Tibial nerve (tissue), 4 donors: Measurements from ENCODE around the gene TAAR6.

ENCODE experiments used
- EP300 ChIP-seq, 2 donors: sonication (generic); formaldehyde crosslinking; IDR thresholded peaks; one replicate each; pipeline ENCODE4 v1.6.1; 2017; ENCODE audit warnings: antibody characterized with exemption in 2 of 2, mild to moderate bottlenecking in 1 of 2
- POLR2A ChIP-seq, 2 donors: fragments of 450-650 bp; IDR thresholded peaks; one replicate each; pipeline ENCODE4 v1.6.1; 2017; ENCODE audit warnings: antibody characterized with exemption in 2 of 2, mild to moderate bottlenecking in 2 of 2, moderate library complexity in 2 of 2
- TF ChIP-seq, protein P1 (sequence below), 5 experiments: fragments of 200-600 bp in 3 of 5; fragments of 450-650 bp in 2 of 5; sonication (generic) in 3 of 5; IDR thresholded peaks; one replicate each; pipeline ENCODE4 v1.5.1; 2016 to 2019; ENCODE audit warnings: antibody characterized with exemption in 5 of 5, mild to moderate bottlenecking in 3 of 5, moderate library complexity in 2 of 5

DNA sequence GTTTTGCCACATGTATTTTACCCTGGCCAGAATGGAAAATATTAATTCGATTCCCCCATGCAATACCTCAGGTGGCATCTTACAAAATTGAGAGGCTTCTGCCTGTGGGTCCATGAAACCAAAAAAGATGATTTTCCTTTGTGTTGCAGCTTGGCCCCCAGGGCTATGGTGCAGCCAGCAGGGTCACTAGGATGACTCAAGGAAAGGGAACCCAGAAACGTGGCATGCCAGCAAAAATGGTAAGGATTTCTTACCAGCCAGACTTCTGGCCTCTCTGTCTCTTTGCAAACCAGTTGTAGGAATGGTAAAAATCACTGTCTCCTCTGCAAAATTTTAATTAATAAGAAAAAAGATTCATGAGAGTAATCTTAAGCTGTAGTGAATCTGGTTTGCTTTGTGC is 43.7 kb upstream of the TAAR6 start:
- TF ChIP-seq, protein P1, sequence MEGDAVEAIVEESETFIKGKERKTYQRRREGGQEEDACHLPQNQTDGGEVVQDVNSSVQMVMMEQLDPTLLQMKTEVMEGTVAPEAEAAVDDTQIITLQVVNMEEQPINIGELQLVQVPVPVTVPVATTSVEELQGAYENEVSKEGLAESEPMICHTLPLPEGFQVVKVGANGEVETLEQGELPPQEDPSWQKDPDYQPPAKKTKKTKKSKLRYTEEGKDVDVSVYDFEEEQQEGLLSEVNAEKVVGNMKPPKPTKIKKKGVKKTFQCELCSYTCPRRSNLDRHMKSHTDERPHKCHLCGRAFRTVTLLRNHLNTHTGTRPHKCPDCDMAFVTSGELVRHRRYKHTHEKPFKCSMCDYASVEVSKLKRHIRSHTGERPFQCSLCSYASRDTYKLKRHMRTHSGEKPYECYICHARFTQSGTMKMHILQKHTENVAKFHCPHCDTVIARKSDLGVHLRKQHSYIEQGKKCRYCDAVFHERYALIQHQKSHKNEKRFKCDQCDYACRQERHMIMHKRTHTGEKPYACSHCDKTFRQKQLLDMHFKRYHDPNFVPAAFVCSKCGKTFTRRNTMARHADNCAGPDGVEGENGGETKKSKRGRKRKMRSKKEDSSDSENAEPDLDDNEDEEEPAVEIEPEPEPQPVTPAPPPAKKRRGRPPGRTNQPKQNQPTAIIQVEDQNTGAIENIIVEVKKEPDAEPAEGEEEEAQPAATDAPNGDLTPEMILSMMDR (IDR thresholded peaks at IDR 0.05), result no peak
- no peak for TF ChIP-seq POLR2A (IDR thresholded peaks at IDR 0.05)
- TF ChIP-seq EP300 (IDR thresholded peaks at IDR 0.05), result no peak
